SU-DHL-6 (cell line): ENCODE results near the gene INO80C.

ENCODE experiments used
- H2AFZ ChIP-seq: fragments of 200-600 bp; sonication (generic); 2 replicates; pipeline ENCODE4 v1.6.1; 2014; ENCODE audit warnings: low read depth, mild to moderate bottlenecking, moderate library complexity, mixed read lengths, antibody characterized with exemption, low read length; ENCODE audit not compliant: severe bottlenecking
- H3F3A ChIP-seq: fragments of 200-600 bp; shearing (Covaris generic); 2 replicates; pipeline ENCODE4 v1.6.0; 2016; ENCODE audit warnings: antibody characterized with exemption, mild to moderate bottlenecking; ENCODE audit not compliant: insufficient read depth
- H3K27ac ChIP-seq: fragments of 200-600 bp; sonication (generic); 2 replicates; pipeline ENCODE4 v1.5.1; 2016; ENCODE audit warnings: low read depth, mild to moderate bottlenecking, low read length, moderate library complexity, mixed read lengths
- H3K27me3 ChIP-seq: fragments of 200-600 bp; sonication (generic), shearing (Covaris generic); 2 replicates; pipeline ENCODE4 v1.6.0; 2014; ENCODE audit warnings: mild to moderate bottlenecking, low read length
- H3K36me3 ChIP-seq: fragments of 200-600 bp; sonication (generic); 2 replicates; pipeline ENCODE4 v1.6.1; 2014; ENCODE audit warnings: mild to moderate bottlenecking, low read length, mixed read lengths
- H3K4me2 ChIP-seq: fragments of 300-600, 200-600 bp; shearing (Covaris generic), sonication (generic); 2 replicates; pipeline ENCODE4 v1.6.0; 2014; ENCODE audit warnings: low read length, low read depth, mild to moderate bottlenecking; ENCODE audit not compliant: poor library complexity, severe bottlenecking
- H3K4me3 ChIP-seq: fragments of 200-600 bp; sonication (generic); 2 replicates; pipeline ENCODE4 v1.5.1; 2014; ENCODE audit warnings: antibody characterized with exemption, low read length, mild to moderate bottlenecking, mixed read lengths; ENCODE audit not compliant: insufficient read depth, poor library complexity, severe bottlenecking
- H3K79me2 ChIP-seq: fragments of 200-600 bp; sonication (generic); 2 replicates; pipeline ENCODE4 v1.6.1; 2014; ENCODE audit warnings: mild to moderate bottlenecking, low read length, moderate library complexity; ENCODE audit not compliant: insufficient read depth
- H3K9ac ChIP-seq: fragments of 200-600 bp; sonication (generic); 2 replicates; pipeline ENCODE4 v1.7.0; 2014; ENCODE audit warnings: mild to moderate bottlenecking, low read length
- H3K9me2 ChIP-seq: fragments of 200-600 bp; sonication (generic); replicated peaks from 2 replicates; pipeline ENCODE4 v1.6.1; 2014; ENCODE audit warnings: low read length; ENCODE audit not compliant: insufficient read depth
- H3K9me3 ChIP-seq: fragments of 200-600 bp; sonication (generic); 2 replicates; pipeline ENCODE4 v1.6.1; 2014; ENCODE audit warnings: low read length, mixed read lengths; ENCODE audit not compliant: insufficient read depth
- H4K20me1 ChIP-seq: fragments of 200-600 bp; sonication (generic); 2 replicates; pipeline ENCODE4 v1.6.1; 2014; ENCODE audit warnings: low read depth, mild to moderate bottlenecking, antibody characterized with exemption, low read length, moderate library complexity, mixed read lengths
- EZH2phosphoT487 ChIP-seq: fragments of 200-600 bp; sonication (generic), shearing (Covaris generic); conservative IDR thresholded peaks from 2 replicates; pipeline ENCODE4 v1.6.1; 2018; ENCODE audit warnings: mild to moderate bottlenecking, antibody characterized with exemption, low read length, moderate library complexity, mixed read lengths
- TF ChIP-seq, protein P1 (sequence below): fragments of 200-600 bp; sonication (generic); IDR thresholded peaks from one replicate; pipeline ENCODE4 v1.5.1; 2017; ENCODE audit warnings: antibody characterized with exemption, mild to moderate bottlenecking, low read length, moderate library complexity; ENCODE audit not compliant: insufficient read depth, poor library complexity, severe bottlenecking

Gene INO80C

DNA sequence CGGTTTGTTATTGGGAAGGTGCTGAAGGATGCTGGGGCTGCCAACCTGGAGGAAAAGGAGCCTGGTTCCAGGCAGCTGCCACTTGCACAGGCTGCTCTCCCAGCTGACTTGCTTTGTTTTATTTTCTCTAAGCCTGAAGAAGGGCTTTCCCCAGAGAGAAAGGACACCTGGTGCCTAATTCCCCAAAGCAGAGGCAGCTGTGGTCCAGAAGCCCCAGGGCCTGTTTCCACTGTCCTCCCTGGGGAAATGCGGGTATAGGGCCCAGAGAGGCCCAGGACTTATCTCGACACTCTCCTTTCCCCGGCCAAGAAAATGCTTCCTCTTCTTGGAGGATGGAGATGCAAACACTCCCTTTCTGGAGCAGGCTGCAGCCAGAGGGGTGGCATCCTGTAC lies 30.1 kb downstream of the INO80C start:
- Histone ChIP-seq H4K20me1 (no peaks in the 10 kb centered on the region), H3K4me2 (no peak overlapping the region), H3K9ac (no peak overlapping the region)

DNA sequence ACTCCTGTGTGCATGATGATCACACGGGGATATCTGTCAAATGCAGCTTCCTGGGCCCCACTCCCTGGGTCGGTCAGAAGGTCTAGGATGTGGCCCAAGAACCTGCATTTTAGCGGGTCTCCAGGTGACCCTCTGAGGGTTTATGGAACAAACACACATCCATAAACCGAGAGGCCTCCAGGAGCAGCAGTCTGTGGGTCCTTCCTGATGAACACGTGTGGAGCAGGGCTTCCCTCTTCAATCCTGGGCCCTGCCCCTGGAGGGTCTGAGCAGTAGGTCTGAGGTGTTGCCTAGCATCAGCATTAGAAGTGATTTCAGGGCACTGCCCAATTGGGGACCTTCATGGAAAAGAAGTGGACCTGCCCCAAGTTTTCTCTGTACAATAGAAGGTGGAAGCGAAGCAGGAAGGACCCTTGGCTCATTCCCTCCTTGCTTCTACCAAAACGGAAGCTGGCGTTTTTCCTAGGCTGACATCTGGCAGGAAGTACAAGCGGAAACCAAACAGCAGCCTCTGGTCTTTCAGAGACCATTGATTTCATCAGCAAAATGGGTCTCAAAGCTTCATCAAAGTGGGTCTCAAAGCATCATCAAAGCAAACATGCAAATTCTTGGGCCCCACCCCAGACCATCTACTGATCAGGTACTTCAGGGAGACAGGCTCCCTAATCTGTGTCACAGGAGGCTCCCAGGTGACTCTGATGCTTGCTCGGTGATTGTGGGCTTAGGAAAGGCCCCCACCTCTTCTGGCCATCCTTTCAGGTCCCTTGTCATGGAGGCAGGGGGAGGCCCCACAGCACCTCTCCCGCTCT lies 30.7 kb downstream of the INO80C start:
- Histone ChIP-seq H3F3A (no peaks in the 10 kb centered on the region), H3K27me3 (no peaks in the 10 kb centered on the region), H3K4me2 (no peak overlapping the region), H3K9ac (no peak overlapping the region), H3K9me2 (no peaks in the 10 kb centered on the region), H3K79me2 (no peaks in the 10 kb centered on the region), H3K36me3 (no peaks in the 10 kb centered on the region), H2AFZ (no peak overlapping the region), H3K9me3 (no peaks in the 10 kb centered on the region), H4K20me1 (no peaks in the 10 kb centered on the region), H3K4me3 (no peak overlapping the region), H3K27ac (no peak overlapping the region)
- TF ChIP-seq, protein P1, sequence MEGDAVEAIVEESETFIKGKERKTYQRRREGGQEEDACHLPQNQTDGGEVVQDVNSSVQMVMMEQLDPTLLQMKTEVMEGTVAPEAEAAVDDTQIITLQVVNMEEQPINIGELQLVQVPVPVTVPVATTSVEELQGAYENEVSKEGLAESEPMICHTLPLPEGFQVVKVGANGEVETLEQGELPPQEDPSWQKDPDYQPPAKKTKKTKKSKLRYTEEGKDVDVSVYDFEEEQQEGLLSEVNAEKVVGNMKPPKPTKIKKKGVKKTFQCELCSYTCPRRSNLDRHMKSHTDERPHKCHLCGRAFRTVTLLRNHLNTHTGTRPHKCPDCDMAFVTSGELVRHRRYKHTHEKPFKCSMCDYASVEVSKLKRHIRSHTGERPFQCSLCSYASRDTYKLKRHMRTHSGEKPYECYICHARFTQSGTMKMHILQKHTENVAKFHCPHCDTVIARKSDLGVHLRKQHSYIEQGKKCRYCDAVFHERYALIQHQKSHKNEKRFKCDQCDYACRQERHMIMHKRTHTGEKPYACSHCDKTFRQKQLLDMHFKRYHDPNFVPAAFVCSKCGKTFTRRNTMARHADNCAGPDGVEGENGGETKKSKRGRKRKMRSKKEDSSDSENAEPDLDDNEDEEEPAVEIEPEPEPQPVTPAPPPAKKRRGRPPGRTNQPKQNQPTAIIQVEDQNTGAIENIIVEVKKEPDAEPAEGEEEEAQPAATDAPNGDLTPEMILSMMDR, result no peak
- no peak for TF ChIP-seq EZH2phosphoT487

More for the DNA sequence above, 30.1 kb downstream of the INO80C start:
- H3F3A ChIP-seq, result no peaks in the 10 kb centered on the region
- H3K27me3 ChIP-seq, result no peaks in the 10 kb centered on the region
- no peak overlapping the region for H3K4me3 ChIP-seq
- no peak overlapping the region for H2AFZ ChIP-seq
- no peaks in the 10 kb centered on the region; the same call in 1 of the 2 replicates for H3K36me3 ChIP-seq
- no peaks in the 10 kb centered on the region for H3K79me2 ChIP-seq
- no peak for TF ChIP-seq EZH2phosphoT487
- TF ChIP-seq, protein P1, result no peak
- H3K9me2 ChIP-seq, result no peaks in the 10 kb centered on the region
- H3K9me3 ChIP-seq, result no peaks in the 10 kb centered on the region
- no peak overlapping the region for H3K27ac ChIP-seq

DNA sequence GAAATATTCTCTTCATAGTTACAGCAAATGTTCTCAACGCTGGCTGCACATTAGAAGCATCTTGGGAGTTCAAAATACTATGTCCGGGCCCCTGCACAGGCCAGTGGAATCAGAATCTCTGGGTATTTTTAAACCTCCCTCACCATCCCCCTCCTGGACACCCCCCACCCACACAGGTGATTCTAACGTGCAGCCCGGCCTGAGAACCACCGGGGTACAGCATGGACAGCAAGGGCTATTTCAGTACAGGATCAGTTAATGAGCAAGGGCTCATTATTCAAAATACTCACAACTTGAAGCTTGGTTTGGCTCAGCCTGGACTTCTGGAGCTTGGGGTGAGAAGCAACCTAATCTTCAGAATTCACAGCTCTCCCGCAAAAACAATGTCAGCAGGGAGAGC lies 31.4 kb downstream of the INO80C start:
- no peak overlapping the region for H3K4me3 ChIP-seq
- H3K4me2 ChIP-seq, result no peak overlapping the region
- no peaks in the 10 kb centered on the region for H4K20me1 ChIP-seq
- H3K27me3 ChIP-seq, result no peaks in the 10 kb centered on the region
- no peaks in the 10 kb centered on the region for H3K9me3 ChIP-seq
- TF ChIP-seq, protein P1, result no peak
- TF ChIP-seq EZH2phosphoT487, result no peak
- H3K9ac ChIP-seq, result no peak overlapping the region
- no peaks in the 10 kb centered on the region for H3K79me2 ChIP-seq
- H3K27ac ChIP-seq, result no peak overlapping the region
- H2AFZ ChIP-seq, result no peak overlapping the region
- H3F3A ChIP-seq, result no peaks in the 10 kb centered on the region
- H3K36me3 ChIP-seq, result no peaks in the 10 kb centered on the region
- no peaks in the 10 kb centered on the region for H3K9me2 ChIP-seq
